Right lobe of liver (tissue), 6 donors: Measurements from ENCODE around the gene IRF2. TPM values are rescaled to one million over a fixed set of nuclear protein-coding genes. Genes with fewer than 3 reads are reported as not detected.

Experiments
- ATAC-seq, 4 donors: fragments of 200-7000 bp; cut with Tn5 transposase; one replicate each; pipeline ENCODE4 v1.9.1; 2020; ENCODE audit warnings: mild to moderate bottlenecking in 4 of 4, moderate library complexity in 4 of 4
- DNase-seq, 3 donors: peaks; one replicate each; pipeline ENCODE4 v3.0.0-alpha.2; 2020
- H3K27ac ChIP-seq, 3 donors: fragments of 200-600 bp; one replicate each; pipeline ENCODE4 v1.8.0; 2022
- H3K27me3 ChIP-seq, 2 donors: fragments of 200-600 bp; one replicate each; pipeline ENCODE4 v1.8.0; 2022
- H3K36me3 ChIP-seq, 4 donors: fragments of 200-600 bp; sonication (generic) in 1 of 4; one replicate each; pipeline versions ENCODE4 v1.5.1 to v1.8.0; 2017 to 2022; ENCODE audit warnings: control low read depth in 1 of 4
- H3K4me1 ChIP-seq, 4 donors: fragments of 200-600 bp; sonication (generic) in 1 of 4; one replicate each; pipeline versions ENCODE4 v1.5.1 to v1.8.0; 2017 to 2022; ENCODE audit warnings: control low read depth in 1 of 4
- H3K4me3 ChIP-seq, 3 donors: fragments of 200-600 bp; one replicate each; pipeline ENCODE4 v1.8.0; 2022
- H3K9me3 ChIP-seq, 4 donors: fragments of 200-600 bp; sonication (generic) in 1 of 4; one replicate each; pipeline versions ENCODE4 v1.5.1 to v1.8.0; 2017 to 2022; ENCODE audit warnings: control low read depth in 1 of 4
- POLR2A ChIP-seq: fragments of 450-650 bp; IDR thresholded peaks from one replicate; pipeline ENCODE4 v1.6.1; 2017; ENCODE audit warnings: antibody characterized with exemption, mild to moderate bottlenecking
- WGBS: methylation state at CpG from one replicate; pipeline ENCODE4 v1.1.6; 2018; ENCODE audit warnings: low coverage, low lambda C conversion rate; ENCODE audit not compliant: insufficient coverage; ENCODE audit errors: missing lambda C conversion rate; 5-methylcytosine and 5-hydroxymethylcytosine counted together
- intact Hi-C, 2 donors: fragments of 100-400 bp; cut with DNase I; formaldehyde crosslinking; loops; one replicate each; pipeline versions ENCODE4 v1.11.2 to v1.14.1; 2022
- long read RNA-seq: library from polyadenylated mRNA; unstranded; transcript quantifications from one replicate; pipeline ENCODE4 v2.0.0, GENCODE V29; 2019
- total RNA-seq, 6 experiments: library from RNA; depleted of rRNA in 2 of 6; stranded (reverse); fragments of >200 nt in 2 of 6; fragmentation: NEBNext Ultra II Directional in 3 of 6; extraction: Animal tissue kit (Norgen Biotek cat#: 25700) in 3 of 6; gene quantifications; one replicate each; pipeline versions ENCODE4 v1.1.0 to v1.2.4, GENCODE V29; 2016 to 2023
- TF ChIP-seq, protein P1 (sequence below), 4 donors: fragments of 200-600 bp in 3 of 4; fragments of 450-650 bp in 1 of 4; IDR thresholded peaks; one replicate each; pipeline versions ENCODE4 v1.5.1 to v1.8.0; 2016 to 2022; ENCODE audit warnings: antibody characterized with exemption in 4 of 4, mild to moderate bottlenecking in 2 of 4
- donor health status: DM: no; HTN: yes; CAD: no.
- donor health status: DM: no; HTN: no; CAD: no.
- donor health status: DM: no; HTN: no; CAD: no.
- donor health status: DM: no; HTN: yes; CAD: no.
- donor health status: DM: no; HTN: yes; CAD: no.

Gene IRF2
- total RNA-seq, result 10 to 100 TPM; 16.9 to 29.0 (median 21.3) TPM
- long read RNA-seq, partial matches to known transcripts, result 5 of 8 reads
- long read RNA-seq, other reads (novel, unspliced or antisense), result 1 of 8 reads

DNA sequence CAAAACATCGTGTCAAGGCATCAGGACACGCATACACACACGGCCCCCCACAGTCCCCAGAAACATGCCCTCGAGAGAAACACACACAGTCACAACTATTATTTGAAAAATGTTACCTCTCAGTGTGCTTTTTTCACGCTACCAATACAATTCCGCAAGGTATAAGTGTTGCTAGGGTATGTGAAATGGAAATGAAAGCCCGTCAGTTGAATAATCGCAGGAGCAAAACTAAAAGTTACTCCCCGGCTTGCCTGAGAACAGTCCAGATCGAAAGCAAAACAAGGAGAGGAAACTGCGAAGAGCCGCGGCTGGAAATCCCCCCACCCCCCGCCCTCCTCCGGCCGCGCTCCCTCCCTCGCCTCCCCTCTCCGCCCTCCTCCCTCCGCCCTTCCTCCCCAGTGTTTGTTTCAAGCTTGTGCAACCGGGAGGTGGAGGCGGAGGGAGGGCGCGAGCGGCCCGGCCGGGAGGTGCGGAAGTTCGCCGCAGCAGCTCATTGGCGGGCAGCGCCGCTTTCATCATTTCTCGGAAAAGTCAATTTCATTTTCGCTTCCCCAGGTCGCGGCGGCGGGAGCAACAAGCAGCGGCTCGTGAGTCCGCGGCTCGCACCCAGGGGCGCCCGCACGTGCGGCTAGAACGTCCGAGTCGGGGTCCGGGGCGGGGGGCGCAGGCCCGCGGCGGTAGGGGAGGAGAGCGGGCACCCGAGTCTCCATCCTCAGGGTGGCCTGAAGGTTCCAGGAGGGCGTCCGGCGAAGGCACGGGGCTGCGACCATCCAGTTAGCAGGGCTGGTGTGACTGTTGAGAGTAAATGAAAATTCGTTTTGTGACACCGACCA is at the start of gene IRF2:
Gene IRF2 (minus strand): TSS at position 288 of the 833 bp plus-strand sequence. CDS start 45,486 bp downstream, outside the sequence.
- TF ChIP-seq POLR2A, result peak; percentile 94
- TF ChIP-seq, protein P1, sequence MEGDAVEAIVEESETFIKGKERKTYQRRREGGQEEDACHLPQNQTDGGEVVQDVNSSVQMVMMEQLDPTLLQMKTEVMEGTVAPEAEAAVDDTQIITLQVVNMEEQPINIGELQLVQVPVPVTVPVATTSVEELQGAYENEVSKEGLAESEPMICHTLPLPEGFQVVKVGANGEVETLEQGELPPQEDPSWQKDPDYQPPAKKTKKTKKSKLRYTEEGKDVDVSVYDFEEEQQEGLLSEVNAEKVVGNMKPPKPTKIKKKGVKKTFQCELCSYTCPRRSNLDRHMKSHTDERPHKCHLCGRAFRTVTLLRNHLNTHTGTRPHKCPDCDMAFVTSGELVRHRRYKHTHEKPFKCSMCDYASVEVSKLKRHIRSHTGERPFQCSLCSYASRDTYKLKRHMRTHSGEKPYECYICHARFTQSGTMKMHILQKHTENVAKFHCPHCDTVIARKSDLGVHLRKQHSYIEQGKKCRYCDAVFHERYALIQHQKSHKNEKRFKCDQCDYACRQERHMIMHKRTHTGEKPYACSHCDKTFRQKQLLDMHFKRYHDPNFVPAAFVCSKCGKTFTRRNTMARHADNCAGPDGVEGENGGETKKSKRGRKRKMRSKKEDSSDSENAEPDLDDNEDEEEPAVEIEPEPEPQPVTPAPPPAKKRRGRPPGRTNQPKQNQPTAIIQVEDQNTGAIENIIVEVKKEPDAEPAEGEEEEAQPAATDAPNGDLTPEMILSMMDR (IDR thresholded peaks at IDR 0.05), result peak in 1 of 4 donors; percentile 13
- peak within 1 kb of the TSS; percentile 83 to 91 (median 84) for H3K4me3 ChIP-seq
- peak; percentile 71 to 83 (median 75) for ATAC-seq
- H3K27me3 ChIP-seq, result no peaks in the 10 kb centered on the region
- intact Hi-C loops, result loop anchor here in 1 of 2 donors (10.0 kb wide), 1 partner anchor 60 kb away; no protein-coding TSS in a partner anchor
- H3K4me1 ChIP-seq, result peaks cover 0 to 63% (median 28%) of the 10 kb centered on the region in 4 donors
- 0% methylated on average over 22 of the region's 66 CpGs for WGBS
- H3K9me3 ChIP-seq, result no peaks in the 10 kb centered on the region
- H3K36me3 ChIP-seq, result no peaks in the 10 kb centered on the region
- peak within 1 kb of the TSS; percentile 97 to 99 (median 98) for H3K27ac ChIP-seq
- DNase-seq, result peak; percentile 98

DNA sequence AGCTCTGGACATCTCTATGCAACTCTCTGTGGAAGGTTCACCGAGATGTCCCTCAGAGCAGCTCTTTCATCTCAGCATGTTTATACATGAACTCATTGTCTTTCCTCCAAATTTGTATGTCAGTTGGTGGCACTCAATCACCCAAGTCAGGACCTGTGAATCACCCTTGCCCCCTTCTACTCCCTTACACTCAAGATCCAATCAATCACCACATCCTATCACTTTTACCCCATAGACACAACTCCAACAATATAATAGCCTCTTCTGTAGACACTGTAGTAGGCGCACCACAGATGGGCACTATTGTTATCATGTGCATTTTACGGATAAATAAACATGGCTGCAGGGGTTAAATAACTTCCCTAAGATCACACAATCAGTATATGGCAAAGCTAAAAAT is 41.3 kb upstream of the IRF2 start:
- H3K4me3 ChIP-seq, result no peak overlapping the region
- no peaks in the 10 kb centered on the region for H3K36me3 ChIP-seq
- DNase-seq, result no peak
- no peak for TF ChIP-seq POLR2A
- TF ChIP-seq, protein P1 (IDR thresholded peaks at IDR 0.05), result no peak
- ATAC-seq, result no peak
- H3K4me1 ChIP-seq, result no peaks in the 10 kb centered on the region
- no peak overlapping the region for H3K27ac ChIP-seq
- 70% methylated on average over 3 of the region's 3 CpGs for WGBS
- intact Hi-C loops, result no loop called here
- no peaks in the 10 kb centered on the region for H3K9me3 ChIP-seq
- no peaks in the 10 kb centered on the region for H3K27me3 ChIP-seq

DNA sequence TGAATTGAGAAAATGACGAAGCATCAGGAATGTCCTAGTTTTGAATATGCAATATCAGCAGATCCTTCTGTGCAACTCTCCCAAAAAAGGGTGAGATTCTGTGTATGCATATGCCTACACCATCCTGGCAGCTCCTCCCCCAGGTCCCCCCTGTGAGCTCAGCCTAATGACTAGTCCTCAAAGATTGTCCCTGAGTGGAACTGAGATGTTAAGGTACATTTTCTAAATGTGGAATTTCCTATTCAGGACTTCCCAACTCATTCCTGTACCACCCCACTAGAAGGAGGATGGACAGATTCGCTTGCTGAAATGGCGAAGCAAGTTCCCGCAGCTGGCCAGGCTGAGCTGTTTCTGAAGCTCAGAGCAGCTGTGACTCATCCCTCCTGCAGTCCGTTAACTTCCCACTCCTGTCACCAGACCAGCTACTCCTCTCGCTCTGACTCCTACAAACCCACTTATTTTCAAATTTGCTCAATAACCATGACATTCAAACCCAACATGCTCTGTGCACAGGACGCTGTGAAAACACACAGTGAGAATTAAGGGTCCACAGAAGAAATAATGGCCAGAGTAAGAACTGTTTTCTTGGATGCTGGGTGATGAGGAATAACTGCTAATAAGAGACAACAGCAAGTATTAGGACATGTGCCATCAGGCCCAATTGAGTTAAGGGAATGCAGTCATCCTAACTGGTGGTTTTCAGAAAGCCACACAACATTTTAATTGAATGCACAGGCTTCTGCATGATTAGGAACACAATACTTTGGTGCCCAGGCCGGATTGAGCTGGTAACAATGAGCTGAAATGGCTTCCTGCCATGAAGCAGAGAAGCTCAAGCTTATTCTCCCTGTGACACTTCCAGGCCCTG is 40.0 kb upstream of the IRF2 start:
- intact Hi-C loops, result no loop called here
- H3K36me3 ChIP-seq, result no peaks in the 10 kb centered on the region
- H3K27me3 ChIP-seq, result no peaks in the 10 kb centered on the region
- no peak overlapping the region for H3K4me3 ChIP-seq
- H3K4me1 ChIP-seq, result no peaks in the 10 kb centered on the region
- ATAC-seq, result peak; percentile 48 to 79 (median 65)
- no peaks in the 10 kb centered on the region for H3K9me3 ChIP-seq
- TF ChIP-seq, protein P1 (IDR thresholded peaks at IDR 0.05), result no peak
- TF ChIP-seq POLR2A, result no peak
- H3K27ac ChIP-seq, result no peak overlapping the region
- WGBS, result 30% methylated on average over 7 of the region's 8 CpGs
- DNase-seq, result peak in 1 of 3 donors; percentile 43

DNA sequence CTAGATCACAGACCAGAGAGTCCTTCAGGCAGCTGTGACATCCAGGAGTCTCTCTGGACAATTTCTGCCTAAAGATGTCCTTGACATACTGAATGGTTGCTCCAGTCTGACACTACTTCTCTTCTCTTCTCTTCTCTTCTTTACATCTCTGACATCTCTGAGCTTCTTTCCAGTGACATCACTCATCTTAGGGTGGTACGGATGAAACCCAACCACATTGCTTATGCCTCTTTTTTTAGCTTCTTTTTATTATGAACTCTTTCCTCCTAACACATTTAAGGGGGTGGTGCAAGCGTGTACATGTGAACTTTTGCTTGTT is 39.4 kb upstream of the IRF2 start:
- Histone ChIP-seq H3K9me3 (no peaks in the 10 kb centered on the region), H3K27ac (no peak overlapping the region), H3K4me1 (no peaks in the 10 kb centered on the region), H3K27me3 (no peaks in the 10 kb centered on the region), H3K36me3 (no peaks in the 10 kb centered on the region), H3K4me3 (no peak overlapping the region)
- WGBS, result 17% methylated on average over 2 of the region's 2 CpGs
- intact Hi-C loops, result no loop called here
- DNase-seq, result no peak
- ATAC-seq, result no peak
- no peak for TF ChIP-seq POLR2A
- TF ChIP-seq, protein P1 (IDR thresholded peaks at IDR 0.05), result no peak
